ENCODE data around the gene LATS1. TPM values are rescaled to one million over a fixed set of nuclear protein-coding genes. Genes with fewer than 3 reads are reported as not detected.
A peak's percentile ranks its signal among the peaks of the same experiment; 100 is the strongest.
"Not testable (repeated sequence)": the region's sequence is repeated elsewhere in the genome, so short reads cannot be mapped to it uniquely, and the experiment has no call there.

LATS1 gene
- total RNA-seq (ENCODE audit: insufficient read depth, low replicate concordance): 10.1 TPM

- DNase-seq (ENCODE audit: low spot score): peak; percentile 91
Observed at GRCh38 chr6:149717588-149718458, at the start of gene LATS1. TSS of gene LATS1 (minus strand) at chr6:149718101. CDS start at chr6:149702126, 15,975 bp downstream.

- DNase-seq (ENCODE audit: low spot score): no peak
Observed at GRCh38 chr6:149766156-149766769, 48.4 kb upstream of the LATS1 start.

DNA sequence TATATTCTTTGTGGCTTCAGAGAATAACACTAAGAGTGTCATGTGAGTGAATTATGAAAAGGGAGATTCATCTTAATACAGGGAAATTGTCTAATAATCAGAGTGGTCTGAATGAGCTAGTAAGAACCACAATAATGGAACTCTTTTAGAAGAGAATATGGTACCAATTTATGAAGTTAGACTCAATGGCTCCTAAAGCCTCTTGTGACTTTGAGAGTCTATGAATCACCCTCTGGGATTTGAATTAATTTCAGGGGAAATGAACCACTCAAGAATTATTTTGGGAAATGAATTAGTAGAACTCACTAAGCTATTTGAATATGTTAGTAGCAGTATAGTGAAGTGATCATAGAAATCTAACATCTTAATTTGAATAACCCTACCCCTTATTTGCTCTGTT lies 46.0 kb upstream of the LATS1 start:
- DNase-seq (ENCODE audit: low spot score): no peak

DNA sequence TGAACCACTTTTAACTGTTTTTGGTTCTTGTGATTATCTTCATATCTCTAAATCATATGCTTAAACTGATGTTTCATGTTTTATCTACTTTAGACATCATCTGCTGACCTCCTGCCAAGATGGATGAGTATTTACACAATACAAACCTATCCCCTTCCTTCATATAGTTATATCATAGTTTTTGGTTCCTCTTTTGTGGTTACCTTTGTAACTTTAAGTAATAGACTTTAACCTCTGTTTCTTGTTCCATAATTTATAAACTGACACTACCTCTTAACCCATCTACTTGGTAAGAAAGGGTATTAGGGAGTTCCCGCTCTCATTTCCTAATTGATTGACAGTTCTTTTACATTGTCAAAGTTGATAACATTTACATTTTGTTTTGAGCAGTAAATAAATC lies 43.5 kb upstream of the LATS1 start:
- no peak for DNase-seq (ENCODE audit: low spot score)

DNA sequence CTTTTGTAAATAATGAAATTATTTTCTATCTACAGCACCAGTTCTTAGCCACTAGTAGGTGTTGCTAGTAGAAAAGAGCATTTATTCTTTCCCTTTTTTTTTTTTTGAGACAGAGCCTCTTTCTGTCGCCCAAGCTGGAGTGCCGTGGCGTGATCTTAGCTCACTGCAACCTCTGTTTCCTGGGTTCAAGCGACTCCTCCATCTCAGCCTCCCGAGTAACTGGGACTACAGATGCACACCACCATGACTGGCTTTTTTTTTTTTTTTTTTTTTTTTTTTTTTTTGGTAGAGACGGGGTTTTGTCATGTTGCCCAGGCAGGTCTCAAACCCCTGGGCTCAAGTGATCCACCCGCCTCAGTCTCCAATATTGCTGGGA lies 38.3 kb upstream of the LATS1 start:
- DNase-seq (ENCODE audit: low spot score): no peak

DNA sequence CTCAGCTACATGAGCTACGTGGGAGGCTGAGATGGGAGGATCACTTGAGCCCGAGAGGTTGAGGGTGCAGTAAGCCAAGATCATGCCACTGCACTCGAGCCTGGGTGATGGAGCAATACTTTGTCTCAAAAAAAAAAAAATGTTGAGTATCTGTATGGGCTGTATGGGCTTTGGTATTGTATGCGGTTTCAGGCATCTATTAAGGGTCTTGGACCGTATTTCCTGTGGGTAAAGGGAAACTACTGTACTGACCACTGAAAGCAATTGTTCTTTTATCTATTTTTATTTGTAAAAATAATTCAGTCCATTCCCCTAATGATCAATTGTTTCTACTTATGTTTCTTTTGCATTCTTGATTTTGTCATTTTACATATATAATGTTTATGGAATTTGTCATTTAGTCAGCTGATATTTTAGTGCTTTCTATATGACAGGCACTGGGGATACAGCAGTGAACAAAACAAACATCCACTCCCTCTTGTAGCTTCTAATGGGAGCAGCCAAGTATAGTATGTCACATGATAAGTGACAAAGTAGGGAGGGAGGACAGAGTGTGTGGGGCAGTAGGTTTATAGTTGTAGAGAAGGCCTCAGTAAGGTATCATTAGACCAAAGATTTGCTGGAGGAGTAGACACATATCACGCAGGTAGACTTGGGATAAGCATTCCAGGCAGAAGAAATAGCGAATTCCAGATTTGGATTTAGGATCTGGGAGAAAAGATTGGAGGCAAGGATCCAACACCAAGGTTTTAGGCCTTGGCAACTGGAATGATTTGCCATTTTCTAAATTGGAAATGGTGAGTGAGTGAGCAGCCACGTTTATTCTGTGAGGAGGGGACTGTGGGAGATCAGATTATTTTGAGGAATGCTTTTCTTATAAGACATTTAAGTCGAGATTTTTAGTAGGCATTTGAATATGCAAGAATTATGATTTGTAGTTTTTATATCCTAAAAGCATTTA lies 37.7 kb upstream of the LATS1 start:
- no peak for DNase-seq (ENCODE audit: low spot score)

DNA sequence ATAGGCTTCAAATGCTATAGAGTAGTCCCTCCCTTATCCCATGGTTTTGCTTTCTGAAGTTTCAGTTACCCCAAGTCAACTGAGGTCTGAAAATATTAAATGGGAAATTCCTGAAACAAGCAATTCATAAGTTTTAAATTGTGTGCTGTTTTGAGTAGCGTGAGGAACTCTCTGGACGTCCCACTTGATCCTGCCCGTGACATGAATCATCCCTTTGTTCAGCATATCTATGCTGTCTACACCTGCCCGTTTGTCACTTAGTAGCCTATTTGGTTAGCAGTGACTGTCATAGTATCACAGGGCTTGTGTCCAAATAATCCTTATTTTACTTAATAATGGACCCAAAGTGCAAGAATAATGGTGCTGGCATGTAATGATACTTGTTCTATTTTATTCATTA lies 36.6 kb upstream of the LATS1 start:
- no peak for DNase-seq (ENCODE audit: low spot score)

- DNase-seq (ENCODE audit: low spot score): not testable (repeated sequence)
Observed at GRCh38 chr6:149753374-149753637, 35.4 kb upstream of the LATS1 start.

GRCh38 chr6:149752600-149753373 lies 34.9 kb upstream of the LATS1 start:
- DNase-seq (ENCODE audit: low spot score): no peak

- not testable (repeated sequence) for DNase-seq (ENCODE audit: low spot score)
Observed at GRCh38 chr6:149751920-149752319, 34.0 kb upstream of the LATS1 start.

DNA sequence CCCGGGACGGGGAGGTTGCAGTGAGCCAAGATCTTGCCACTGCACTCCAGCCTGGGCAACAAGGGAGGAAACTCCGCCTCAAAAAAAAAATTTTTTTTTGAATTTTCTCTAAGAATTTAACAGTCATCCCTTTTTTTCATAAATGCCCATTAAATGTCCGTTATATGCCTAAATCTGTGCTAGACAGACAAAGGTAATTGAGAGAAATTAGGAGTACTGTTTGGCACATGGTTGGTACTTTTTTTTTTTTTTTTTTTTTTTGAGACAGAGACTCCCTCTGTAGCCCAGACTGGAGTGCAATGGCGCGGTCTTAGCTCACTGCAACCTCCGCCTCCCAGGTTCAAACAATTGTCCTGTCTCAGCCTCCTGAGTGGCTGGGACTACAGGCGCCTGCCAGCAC lies 33.3 kb upstream of the LATS1 start:
- no peak for DNase-seq (ENCODE audit: low spot score)

- DNase-seq (ENCODE audit: low spot score): peak; percentile 54
Observed at GRCh38 chr6:149750136-149750609, 32.3 kb upstream of the LATS1 start.

DNA sequence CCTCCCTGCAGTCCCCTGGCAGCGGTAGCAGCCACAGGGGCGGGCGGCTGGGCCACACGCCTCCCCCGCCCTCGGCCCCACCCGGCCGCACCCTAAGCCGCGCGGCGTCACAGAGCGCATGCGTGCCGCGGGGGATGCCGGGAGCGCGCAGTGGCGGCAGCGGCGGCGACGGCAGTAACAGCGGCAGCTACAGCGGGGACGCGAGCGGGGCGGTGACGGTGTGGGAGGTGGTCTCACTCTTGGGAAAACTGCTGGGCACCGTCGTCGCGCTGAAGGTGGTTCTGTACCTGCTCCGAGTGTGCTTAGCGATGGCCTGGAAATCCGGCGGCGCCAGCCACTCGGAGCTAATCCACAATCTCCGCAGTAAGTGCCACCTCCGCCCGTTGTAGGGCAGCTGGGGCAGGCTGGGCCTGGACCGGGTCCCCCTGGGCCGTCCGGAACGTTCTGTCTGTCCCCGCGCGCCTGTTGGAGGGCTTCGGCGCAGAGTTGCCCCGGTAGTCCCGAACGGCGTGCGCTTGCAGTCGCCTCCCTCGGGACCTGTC lies 31.8 kb upstream of the LATS1 start, which contains the start of gene PCMT1:
Gene PCMT1, plus strand, starts transcription at position 148 of the 542 bp plus-strand sequence. Its CDS starts 161 bp downstream, at position 309.
- peak; percentile 94 for DNase-seq (ENCODE audit: low spot score)

GRCh38 chr6:149749082-149749593 lies 31.2 kb upstream of the LATS1 start:
- DNase-seq (ENCODE audit: low spot score): not testable (repeated sequence)

- peak; percentile 96 for DNase-seq (ENCODE audit: low spot score)
Observed at GRCh38 chr6:149746147-149746946, 28.4 kb upstream of the LATS1 start, which contains the start of gene NUP43. TSS of gene NUP43 (minus strand) at chr6:149746529. CDS start at chr6:149746495, 34 bp downstream.

- DNase-seq (ENCODE audit: low spot score): not testable (repeated sequence)
Observed at GRCh38 chr6:149745252-149745651, 27.4 kb upstream of the LATS1 start.

DNA sequence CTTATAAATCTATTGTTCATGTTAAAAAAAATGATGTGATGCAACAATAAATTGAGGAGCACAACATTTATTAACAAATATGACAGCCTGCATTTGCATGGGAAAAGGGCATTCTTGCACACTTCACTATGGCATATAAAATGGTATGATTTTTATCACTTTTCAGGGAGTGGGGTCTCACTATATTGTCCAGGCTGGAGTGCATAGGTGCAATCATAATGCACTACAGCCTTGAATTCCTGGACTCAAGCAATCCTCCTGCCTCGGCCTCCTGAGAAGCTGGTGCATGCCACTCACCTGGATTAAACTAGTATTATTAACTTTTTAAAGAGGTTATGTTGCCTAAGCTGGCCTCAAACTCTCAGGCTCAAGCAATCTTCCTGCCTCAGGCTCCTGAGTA lies 17.0 kb upstream of the LATS1 start:
- DNase-seq (ENCODE audit: low spot score): no peak

- DNase-seq (ENCODE audit: low spot score): no peak
Observed at GRCh38 chr6:149733089-149733720, 15.3 kb upstream of the LATS1 start.

GRCh38 chr6:149729824-149730223 lies 11.9 kb upstream of the LATS1 start:
- DNase-seq (ENCODE audit: low spot score): no peak

Measured in umbilical cord (tissue), 2 donors.